Activated B cell treated with CpG ODN at 0.5 μM for 24 hours (primary cell): ENCODE results near the gene AGRN. TPM values are rescaled to one million over a fixed set of nuclear protein-coding genes. Genes with fewer than 3 reads are reported as not detected.
A peak's percentile ranks its signal among the peaks of the same experiment; 100 is the strongest.

Experiments
- ATAC-seq: fragments of 200-7000 bp; cut with Tn5 transposase; one replicate; pipeline ENCODE4 v1.10.0; 2021; ENCODE audit warnings: low read depth, mild to moderate bottlenecking, moderate library complexity
- CTCF ChIA-PET: fragments of 350-600 bp; sonication (Branson Sonifier 250); formaldehyde crosslinking; loops from one replicate; lab custom pipeline; 2021; ENCODE audit warnings: antibody characterized with exemption; lab: Charles Lee
- POLR2A ChIA-PET: fragments of 350-600 bp; sonication (Branson Sonifier 250); formaldehyde crosslinking; loops from one replicate; lab custom pipeline; 2021; ENCODE audit warnings: antibody characterized with exemption; lab: Charles Lee
- DNase-seq: peaks from one replicate; pipeline ENCODE4 v3.0.0; 2022
- H3K27ac Mint-ChIP-seq: one replicate; pipeline ENCODE4 v1.8.0; 2020; ENCODE audit warnings: mixed read lengths
- H3K27me3 Mint-ChIP-seq: one replicate; pipeline ENCODE4 v1.8.0; 2021; ENCODE audit warnings: mixed read lengths
- H3K36me3 Mint-ChIP-seq: one replicate; pipeline ENCODE4 v1.8.0; 2021; ENCODE audit warnings: low read depth, mixed read lengths
- H3K4me1 Mint-ChIP-seq: one replicate; pipeline ENCODE4 v1.8.0; 2021; ENCODE audit warnings: mixed read lengths
- H3K4me3 Mint-ChIP-seq: one replicate; pipeline ENCODE4 v1.8.0; 2020; ENCODE audit warnings: mild to moderate bottlenecking, mixed read lengths
- H3K9me3 Mint-ChIP-seq: one replicate; pipeline ENCODE4 v1.8.0; 2020; ENCODE audit warnings: mixed read lengths
- intact Hi-C: fragments of 100-400 bp; cut with micrococcal nuclease; formaldehyde crosslinking; loops from one replicate; pipeline ENCODE4 v1.15.1; 2024
- total RNA-seq: library from RNA; stranded (reverse); gene quantifications from 2 replicates; pipeline ENCODE4 v1.2.3, GENCODE V29; 2022
- TF ChIP-seq, protein P1 (sequence below): fragments of 200-600 bp; IDR thresholded peaks from one replicate; pipeline ENCODE4 v1.8.0; 2022; ENCODE audit warnings: antibody characterized with exemption, mild to moderate bottlenecking

The AGRN gene
- total RNA-seq, 1 donor from 2014 or later: 27.1 TPM

DNA sequence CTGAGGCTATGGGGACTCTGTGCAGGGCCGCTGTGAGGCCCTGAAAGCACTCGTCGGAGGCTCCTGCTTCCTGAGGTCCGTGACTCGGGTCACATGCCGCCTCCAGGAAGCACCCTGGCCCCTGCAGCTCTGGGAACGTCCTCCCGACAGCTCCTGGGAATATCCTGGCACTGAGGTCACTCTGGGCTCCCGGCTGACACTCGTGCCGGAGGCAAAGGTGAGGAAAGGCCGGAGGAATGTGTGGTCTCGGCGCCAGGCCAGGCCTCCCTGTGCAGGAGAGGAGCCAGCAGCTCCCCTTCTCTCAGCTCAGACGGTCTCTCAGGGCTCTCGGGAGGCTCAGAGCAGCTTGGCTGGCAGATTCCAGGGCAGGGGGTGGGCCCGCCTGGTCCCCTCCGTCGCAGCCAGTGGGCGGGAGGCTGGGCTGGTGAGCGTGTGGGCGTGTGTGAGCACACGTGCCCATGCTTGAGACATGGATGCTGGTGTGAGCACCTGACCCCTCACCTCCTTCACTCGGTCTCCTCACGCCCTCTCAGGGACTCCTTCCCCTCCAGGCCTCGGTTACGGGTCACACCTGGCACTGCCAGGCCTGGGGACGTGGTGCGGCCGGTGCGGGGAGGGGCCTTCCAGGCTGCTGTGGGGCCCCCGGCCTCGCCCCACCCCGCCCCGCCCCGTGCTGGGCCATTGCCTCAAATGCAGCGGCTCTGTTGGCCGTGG, 59.6 kb downstream of the AGRN start:
- CTCF ChIA-PET: no interaction called here
- peak; percentile 75 for ATAC-seq

DNA sequence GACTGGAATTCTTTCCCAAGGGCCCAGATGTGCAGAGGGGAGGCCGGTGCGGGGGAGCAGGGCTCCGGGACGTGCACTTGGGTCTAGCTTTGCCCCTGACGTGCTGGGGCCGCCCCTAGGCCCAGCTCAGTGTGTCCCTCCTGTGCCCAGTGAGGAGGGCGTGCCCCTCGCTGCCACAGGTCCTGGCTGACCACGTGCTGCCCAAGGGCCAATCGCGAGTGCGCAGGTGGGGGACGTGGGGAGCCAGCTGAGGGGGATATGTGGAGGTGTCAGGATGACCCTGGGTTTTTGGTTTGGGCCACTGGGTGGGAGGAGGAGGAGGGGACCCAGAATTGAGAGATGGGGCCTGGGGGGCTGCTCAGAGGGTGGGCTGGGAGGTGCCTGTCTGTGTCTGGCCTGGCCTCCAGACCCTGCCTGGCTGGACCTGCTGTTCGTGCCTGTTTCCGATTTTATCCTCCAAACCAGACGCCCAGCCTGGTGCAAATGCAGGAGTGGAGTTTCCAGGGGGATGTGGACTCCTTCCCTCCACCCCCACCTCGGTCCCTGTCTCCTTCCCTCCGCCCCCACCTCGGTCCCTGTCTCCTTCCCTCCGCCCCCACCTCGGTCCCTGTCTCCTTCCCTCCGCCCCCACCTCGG, 60.3 kb downstream of the AGRN start:
- TF ChIP-seq, protein P1, sequence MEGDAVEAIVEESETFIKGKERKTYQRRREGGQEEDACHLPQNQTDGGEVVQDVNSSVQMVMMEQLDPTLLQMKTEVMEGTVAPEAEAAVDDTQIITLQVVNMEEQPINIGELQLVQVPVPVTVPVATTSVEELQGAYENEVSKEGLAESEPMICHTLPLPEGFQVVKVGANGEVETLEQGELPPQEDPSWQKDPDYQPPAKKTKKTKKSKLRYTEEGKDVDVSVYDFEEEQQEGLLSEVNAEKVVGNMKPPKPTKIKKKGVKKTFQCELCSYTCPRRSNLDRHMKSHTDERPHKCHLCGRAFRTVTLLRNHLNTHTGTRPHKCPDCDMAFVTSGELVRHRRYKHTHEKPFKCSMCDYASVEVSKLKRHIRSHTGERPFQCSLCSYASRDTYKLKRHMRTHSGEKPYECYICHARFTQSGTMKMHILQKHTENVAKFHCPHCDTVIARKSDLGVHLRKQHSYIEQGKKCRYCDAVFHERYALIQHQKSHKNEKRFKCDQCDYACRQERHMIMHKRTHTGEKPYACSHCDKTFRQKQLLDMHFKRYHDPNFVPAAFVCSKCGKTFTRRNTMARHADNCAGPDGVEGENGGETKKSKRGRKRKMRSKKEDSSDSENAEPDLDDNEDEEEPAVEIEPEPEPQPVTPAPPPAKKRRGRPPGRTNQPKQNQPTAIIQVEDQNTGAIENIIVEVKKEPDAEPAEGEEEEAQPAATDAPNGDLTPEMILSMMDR: no peak
- Mint-ChIP-seq H3K27me3 (no peaks in the 10 kb centered on the region), H3K36me3 (peaks cover 3% of the 10 kb centered on the region), H3K4me1 (peaks cover 7% of the 10 kb centered on the region), H3K9me3 (no peaks in the 10 kb centered on the region), H3K27ac (no peak overlapping the region), H3K4me3 (no peak overlapping the region)
- ChIA-PET CTCF (no interaction called here), POLR2A (interaction anchor here (0.5 to 1.5 kb wide), 3 partner anchors 17 to 41 kb away, joined by 3 to 14 read pairs (median 4); no protein-coding TSS in a partner anchor)
- ATAC-seq (peak; percentile 62), DNase-seq (peak; percentile 33)
- intact Hi-C loops: no loop called here

More for the DNA sequence above, 59.6 kb downstream of the AGRN start:
- peak; percentile 44 for DNase-seq
- no peak overlapping the region for H3K27ac Mint-ChIP-seq
- intact Hi-C loops: loop anchor here (1.0 kb wide), 1 partner anchor 15 kb away; no protein-coding TSS in a partner anchor
- H3K4me1 Mint-ChIP-seq: peaks cover 7% of the 10 kb centered on the region
- H3K36me3 Mint-ChIP-seq: peaks cover 3% of the 10 kb centered on the region
- POLR2A ChIA-PET: interaction anchor here (0.5 to 1.5 kb wide), 3 partner anchors 16 to 40 kb away, joined by 3 to 14 read pairs (median 4); no protein-coding TSS in a partner anchor
- H3K9me3 Mint-ChIP-seq: no peaks in the 10 kb centered on the region
- peak overlapping the region; percentile 50 for H3K4me3 Mint-ChIP-seq
- H3K27me3 Mint-ChIP-seq: peaks cover 2% of the 10 kb centered on the region
- TF ChIP-seq, protein P1: no peak

DNA sequence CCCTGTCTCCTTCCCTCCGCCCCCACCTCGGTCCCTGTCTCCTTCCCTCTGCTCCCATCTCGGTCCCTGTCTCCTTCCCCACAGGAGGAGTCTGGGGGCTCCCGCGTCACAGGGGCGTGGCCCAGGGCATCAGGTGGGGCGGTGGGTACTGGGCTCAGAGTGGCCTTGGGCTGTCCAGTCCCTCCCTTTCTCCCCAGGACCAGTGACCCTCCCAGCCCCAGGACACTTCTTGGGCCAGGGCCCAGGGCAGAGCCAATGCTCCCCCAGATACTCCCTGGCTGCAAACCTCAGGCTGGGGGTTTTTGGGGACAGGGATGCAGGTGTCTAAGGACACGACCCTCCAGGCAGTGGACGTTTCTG, 61.0 kb downstream of the AGRN start:
- intact Hi-C loops: no loop called here
- CTCF ChIA-PET: no interaction called here

DNA sequence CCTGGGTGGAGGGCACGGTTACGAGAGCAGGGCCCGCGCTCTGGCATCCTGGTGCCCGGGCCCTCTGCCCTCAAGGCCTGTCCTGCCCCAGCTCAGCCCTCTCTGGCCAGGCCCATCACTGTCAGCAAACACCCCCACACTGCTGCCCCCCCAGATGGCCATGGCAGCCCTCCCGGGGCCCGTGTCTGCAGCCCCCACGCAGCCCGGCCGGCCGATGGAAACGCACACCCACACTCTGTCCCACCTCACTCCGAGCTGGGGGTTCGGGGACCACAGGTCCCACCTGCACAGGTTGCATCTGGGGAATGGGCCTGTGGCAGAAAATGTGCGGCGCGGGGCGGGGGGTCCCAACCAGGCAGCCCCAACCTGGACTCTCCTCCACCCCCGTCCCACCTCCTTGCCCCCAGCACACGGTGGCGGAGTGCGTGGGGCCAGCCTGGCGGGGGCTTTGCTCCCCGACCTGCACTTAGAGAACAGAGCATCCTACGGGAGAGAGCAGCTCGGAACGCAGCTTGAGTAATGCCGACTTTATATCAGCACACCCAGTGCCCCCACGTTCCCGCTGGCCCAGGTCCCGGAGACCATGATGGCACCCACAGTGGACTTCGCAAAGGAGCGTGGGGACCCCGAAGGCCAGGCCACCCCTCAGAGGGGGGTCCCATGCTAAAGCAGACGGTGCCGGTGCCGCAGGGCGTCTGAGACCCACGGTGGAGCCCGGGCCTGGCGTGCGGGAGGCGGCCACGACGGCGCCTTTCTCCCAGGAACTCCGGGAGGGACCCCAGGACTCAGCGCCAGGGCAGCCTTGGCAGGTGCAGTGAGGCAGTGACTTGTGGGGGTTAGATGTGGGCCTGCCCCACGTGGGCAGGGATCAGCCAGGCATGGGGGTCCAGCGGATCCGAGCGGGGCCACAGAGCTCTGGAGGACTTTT, 61.7 kb downstream of the AGRN start:
- intact Hi-C loops: no loop called here
- no peaks in the 10 kb centered on the region for H3K27me3 Mint-ChIP-seq
- H3K4me3 Mint-ChIP-seq: no peak overlapping the region
- peaks cover 3% of the 10 kb centered on the region for H3K36me3 Mint-ChIP-seq
- POLR2A ChIA-PET: interaction anchor here (0.6 kb wide), 1 partner anchor 109 kb away, joined by 9 read pairs; no protein-coding TSS in a partner anchor
- H3K9me3 Mint-ChIP-seq: no peaks in the 10 kb centered on the region
- TF ChIP-seq, protein P1: no peak
- CTCF ChIA-PET: no interaction called here
- H3K4me1 Mint-ChIP-seq: peaks cover 7% of the 10 kb centered on the region
- ATAC-seq: no peak
- no peak for DNase-seq
- no peak overlapping the region for H3K27ac Mint-ChIP-seq

More for the DNA sequence above, 61.0 kb downstream of the AGRN start:
- ATAC-seq (no peak), DNase-seq (no peak)
- peaks cover 3% of the 10 kb centered on the region for H3K36me3 Mint-ChIP-seq
- no peak overlapping the region for H3K4me3 Mint-ChIP-seq
- TF ChIP-seq, protein P1: no peak
- H3K27ac Mint-ChIP-seq: no peak overlapping the region
- H3K9me3 Mint-ChIP-seq: no peaks in the 10 kb centered on the region
- H3K4me1 Mint-ChIP-seq: peaks cover 7% of the 10 kb centered on the region
- H3K27me3 Mint-ChIP-seq: no peaks in the 10 kb centered on the region
- POLR2A ChIA-PET: interaction anchor here (0.6 kb wide), 1 partner anchor 109 kb away, joined by 9 read pairs; no protein-coding TSS in a partner anchor
